Activated CD4-positive, alpha-beta T cell treated with anti-CD3 and anti-CD28 coated beads, Interleukin-2, amount 50 U/mL, for 16 hours (primary cell): ENCODE data around the gene RABGAP1L.

Experiments used
- DNase-seq: peaks from one replicate; pipeline ENCODE4 v3.0.0-alpha.2; 2020

The RABGAP1L gene

DNA sequence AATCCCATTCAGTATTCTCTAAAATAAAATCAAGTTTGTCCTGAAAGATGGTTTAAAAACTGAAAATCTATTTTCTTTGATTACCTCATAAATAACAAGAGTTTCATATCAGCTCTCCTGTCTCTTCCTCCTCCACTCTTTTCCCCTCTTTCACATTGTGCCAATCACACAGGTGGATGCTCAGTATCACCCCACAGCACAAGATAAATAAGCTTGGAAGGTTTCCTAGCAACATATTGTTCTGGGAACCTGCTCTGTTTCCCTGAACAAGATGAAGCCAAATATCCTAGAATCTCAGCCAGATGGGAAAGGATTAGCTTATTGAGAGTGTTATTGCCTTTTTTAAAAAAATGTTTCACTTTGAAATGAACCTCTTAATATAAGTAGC lies 794.7 kb downstream of the RABGAP1L start:
- DNase-seq, result no peak

DNA sequence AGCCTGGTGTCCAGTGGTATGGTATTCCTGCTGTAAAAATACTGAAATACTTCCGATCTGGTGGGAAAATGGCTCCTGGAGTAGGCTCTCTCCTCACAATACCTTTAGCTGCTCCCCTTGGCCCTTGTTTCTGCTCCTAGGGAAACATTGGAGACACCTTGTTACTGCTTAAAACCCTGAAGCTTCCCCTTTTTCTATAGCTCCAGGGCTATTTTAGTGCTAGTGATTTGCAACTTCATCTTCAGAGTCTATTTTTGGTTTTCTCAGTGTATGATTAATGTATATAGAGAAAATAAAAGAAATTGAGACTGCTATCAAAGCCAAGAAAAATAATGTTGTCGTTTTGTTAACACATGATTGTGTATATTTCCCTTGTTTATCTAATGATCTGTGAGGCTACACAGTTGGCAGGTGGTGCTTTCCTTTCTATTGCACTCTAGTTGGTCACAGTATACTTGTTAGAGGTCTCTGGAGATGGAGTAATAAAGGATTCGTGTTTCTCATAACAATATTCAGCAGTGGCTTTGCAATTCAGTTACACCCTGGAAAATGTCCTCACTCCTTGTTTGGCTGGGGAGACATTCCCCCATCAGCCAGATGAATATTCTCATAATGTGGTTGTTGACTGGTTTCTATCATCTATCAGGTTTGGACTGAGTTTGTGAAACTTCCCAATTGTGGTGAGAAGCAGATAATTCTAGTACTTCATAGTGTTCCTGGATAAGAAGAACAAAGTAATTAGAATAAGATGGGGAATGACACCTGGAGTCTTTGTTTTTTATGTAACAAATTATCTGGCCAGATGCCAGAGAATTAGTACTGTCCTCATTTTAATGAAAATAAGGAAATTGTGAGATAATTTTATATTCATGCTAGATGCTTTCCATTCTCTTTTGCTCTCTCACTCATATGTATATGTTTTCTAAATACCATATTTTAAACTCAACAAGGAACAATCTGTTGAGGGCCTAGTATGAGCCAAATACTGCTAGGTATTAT lies 795.6 kb downstream of the RABGAP1L start:
- no peak for DNase-seq

DNA sequence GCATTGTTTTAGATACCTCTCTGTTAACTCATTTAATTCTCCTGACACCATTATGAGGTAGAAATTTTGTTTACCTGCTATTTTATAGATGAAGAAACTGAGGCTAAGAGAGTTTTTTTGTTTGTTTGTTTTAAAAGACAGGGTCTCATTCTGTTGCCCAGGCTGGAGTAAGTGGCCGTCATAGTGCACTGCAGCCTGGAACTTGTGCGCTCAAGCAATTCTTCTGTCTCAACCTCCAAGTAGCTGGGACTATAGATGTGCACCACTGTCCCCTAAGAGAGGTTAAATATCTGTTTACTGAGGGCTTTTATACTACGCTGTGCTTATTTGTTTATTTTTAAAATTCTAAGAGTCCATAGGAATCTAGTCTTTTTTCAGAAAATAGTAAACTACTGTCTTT lies 796.8 kb downstream of the RABGAP1L start:
- DNase-seq, result no peak

DNA sequence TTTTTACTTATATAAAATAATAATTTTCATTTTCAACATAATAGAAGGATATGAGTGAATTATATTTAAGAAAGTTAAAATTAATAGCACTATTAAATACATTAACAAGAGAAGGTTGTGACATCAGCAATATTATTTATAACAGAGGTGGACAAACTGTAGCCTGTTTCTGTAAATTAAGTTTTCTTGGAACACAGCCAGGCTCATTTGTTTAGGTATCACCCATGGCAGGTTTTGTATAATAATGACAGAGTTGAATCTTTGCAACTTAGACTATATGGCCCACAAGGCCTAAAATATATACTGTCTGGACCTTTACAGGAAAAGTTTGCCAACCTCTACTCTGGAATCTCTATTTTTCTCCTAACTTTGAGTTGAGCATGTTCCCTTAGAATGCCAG lies 797.7 kb downstream of the RABGAP1L start:
- no peak for DNase-seq

GRCh38 chr1:174957829-174958228 lies 798.5 kb downstream of the RABGAP1L start:
- DNase-seq, result no peak

- DNase-seq, result no peak
These were observed 799.1 kb downstream of the RABGAP1L start for GRCh38 chr1:174958396-174958795.

DNA sequence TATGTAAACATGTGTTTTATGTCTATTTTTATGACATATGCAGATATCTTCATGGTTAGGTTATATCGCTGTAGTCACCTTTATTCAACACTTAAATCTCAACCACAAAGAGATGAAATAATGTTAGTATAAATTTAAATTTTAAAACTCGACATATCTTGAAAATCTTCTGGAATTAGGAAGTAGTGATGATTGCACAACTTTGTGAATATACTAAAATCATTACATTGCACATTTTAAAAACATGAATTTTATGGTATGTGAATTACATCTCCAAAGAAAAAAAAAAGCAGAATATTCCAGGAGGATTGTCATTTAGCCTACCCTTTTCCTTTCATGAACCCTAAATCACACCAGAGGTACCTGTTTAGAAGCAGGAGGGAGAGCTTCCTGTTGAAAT lies 801.0 kb downstream of the RABGAP1L start:
- DNase-seq, result no peak

GRCh38 chr1:174963529-174964125 lies 804.3 kb downstream of the RABGAP1L start:
- DNase-seq, result no peak

- peak; percentile 79 for DNase-seq
These were observed 805.1 kb downstream of the RABGAP1L start for GRCh38 chr1:174964261-174964971.

DNA sequence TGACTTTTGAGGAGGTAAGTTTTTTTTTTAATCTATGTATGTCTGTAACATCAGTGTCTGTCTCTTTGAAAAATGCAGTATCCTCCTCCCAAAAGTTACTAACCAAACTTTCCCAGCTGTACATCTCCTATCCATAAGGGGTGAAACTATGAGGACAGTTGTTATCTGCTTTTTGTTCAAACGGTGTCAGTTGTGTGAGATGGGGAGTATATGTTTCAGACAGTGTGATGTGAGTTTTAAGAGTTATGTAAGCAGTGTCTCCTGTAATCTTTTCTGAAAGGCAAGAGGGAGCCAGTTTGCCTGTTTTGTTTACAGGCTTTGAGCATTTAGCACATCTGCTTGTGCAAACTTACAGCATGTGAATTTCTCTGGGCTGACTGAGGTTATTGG lies 805.6 kb downstream of the RABGAP1L start:
- no peak for DNase-seq

- no peak for DNase-seq
These were observed 806.2 kb downstream of the RABGAP1L start for GRCh38 chr1:174965362-174966007.

GRCh38 chr1:174966008-174966572 lies 806.8 kb downstream of the RABGAP1L start:
- DNase-seq, result no peak

- DNase-seq, result peak; percentile 51
These were observed 808.8 kb downstream of the RABGAP1L start for GRCh38 chr1:174967845-174968705.

DNA sequence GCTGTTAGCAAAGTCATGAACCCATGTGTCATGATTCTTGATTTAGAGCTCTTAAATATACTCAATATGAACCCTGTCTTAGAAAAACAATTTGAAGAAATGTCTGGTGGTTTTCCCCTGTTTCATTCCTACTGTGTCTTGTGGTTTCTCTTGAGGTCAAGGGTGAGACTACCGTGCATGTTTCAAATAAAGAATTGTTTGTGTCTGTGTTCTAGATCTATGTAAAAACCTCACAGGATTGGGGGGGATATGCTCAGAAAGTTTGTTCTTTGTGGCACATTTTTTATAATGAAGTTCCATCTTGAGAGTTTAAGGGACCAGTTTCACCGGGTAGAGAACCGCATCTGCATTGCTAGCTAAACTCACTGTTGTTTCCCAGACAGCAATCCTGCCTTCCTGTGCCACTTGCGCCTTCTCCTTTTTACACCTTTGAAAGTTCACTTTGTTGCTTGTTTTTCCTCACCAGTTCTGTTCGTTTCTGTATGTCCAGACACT lies 809.5 kb downstream of the RABGAP1L start:
- peak; percentile 85 for DNase-seq

DNA sequence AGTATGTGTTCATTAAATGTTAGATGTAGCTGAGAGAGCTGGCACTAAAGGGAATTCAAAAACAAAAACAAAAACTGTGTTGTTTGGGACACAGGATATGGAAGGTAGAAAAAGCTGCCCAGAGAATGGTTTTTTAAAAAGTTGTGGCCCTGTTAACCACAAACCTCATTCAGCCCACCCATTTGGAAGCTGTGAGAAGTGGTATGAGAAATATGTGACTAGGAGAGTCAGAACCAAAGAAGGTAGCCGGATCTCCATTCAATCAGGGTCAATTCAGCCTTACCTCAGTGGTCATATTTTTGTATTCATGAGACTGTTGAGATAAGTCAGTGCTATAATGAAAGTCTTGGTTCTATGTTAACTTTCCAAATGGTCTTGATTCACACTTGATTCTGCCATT lies 810.7 kb downstream of the RABGAP1L start:
- peak; percentile 65 for DNase-seq

GRCh38 chr1:174971466-174971865 lies 812.1 kb downstream of the RABGAP1L start:
- DNase-seq, result no peak

DNA sequence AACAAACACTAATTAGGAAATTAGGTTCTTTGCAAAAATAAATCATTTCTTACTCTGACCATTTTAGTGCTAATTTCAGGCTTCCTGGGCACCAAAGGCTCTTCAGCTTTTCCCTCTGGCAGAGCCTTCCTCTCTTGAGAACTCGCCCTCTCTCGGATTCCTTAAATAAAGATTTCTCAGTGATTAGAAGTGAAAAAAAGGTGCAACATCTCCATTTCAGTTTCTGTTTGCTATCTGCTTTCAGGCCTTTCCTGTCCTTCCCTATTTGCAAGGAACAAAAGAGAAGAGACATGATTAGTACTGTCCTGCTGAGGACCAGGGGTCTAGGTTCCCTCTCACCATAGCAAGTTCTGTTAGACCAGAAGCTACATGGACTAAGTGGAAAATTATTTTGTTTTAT lies 812.6 kb downstream of the RABGAP1L start:
- no peak for DNase-seq

DNA sequence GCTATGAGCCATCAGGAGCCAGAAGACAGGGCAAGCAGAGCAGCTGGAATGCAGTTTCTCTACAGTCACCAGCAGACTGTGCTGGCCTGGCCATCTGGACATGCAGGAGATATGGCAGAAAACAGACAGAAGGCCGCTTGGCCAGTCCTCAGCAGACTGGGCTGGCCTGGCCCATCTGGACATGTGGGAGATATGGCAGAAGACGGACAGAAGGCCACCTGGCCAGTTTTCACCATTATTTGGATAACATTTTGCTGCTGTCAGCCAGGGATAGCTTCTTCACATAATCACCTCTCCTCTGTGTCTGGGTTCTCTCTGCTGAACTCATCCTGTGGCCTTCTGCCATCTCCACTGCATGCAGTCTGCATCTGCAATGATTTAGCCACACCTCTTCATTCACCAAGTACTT lies 815.4 kb downstream of the RABGAP1L start:
- DNase-seq, result no peak

GRCh38 chr1:174975764-174976163 lies 816.4 kb downstream of the RABGAP1L start:
- no peak for DNase-seq

- DNase-seq, result peak; percentile 51
These were observed 817.3 kb downstream of the RABGAP1L start for GRCh38 chr1:174976436-174977108.
